Transverse colon (tissue), 4 donors: ENCODE measurements around the gene S100A2.

Source experiments
- CTCF ChIP-seq, 5 experiments: fragments of 200-600 bp in 3 of 5; fragments of 450-650 bp in 2 of 5; sonication (generic) in 3 of 5; IDR thresholded peaks; 1 replicate in 2 of 5; 2 replicates in 3 of 5; pipeline ENCODE4 v1.5.1; 2016 to 2017; ENCODE audit warnings: antibody characterized with exemption in 5 of 5, inconsistent platforms in 3 of 5, mild to moderate bottlenecking in 2 of 5, moderate library complexity in 1 of 5
- EP300 ChIP-seq: sonication (generic); formaldehyde crosslinking; IDR thresholded peaks from one replicate; pipeline ENCODE4 v1.6.1; 2017; ENCODE audit warnings: antibody characterized with exemption, low read depth
- POLR2AphosphoS5 ChIP-seq, 3 donors: sonication (generic); formaldehyde crosslinking; IDR thresholded peaks; one replicate each; pipeline ENCODE4 v1.6.1; 2016; ENCODE audit warnings: antibody characterized with exemption in 3 of 3

GRCh38 chr1:153586347-153586746, 20.7 kb upstream of the S100A2 start:
- TF ChIP-seq CTCF (IDR thresholded peaks at IDR 0.05) (no peak), POLR2AphosphoS5 (IDR thresholded peaks at IDR 0.05) (no peak), EP300 (no peak)
